NT2/D1 (cell line): ENCODE measurements around the gene TBC1D21.

Experiments used
- DNase-seq: peaks from one replicate; pipeline ENCODE4 v3.0.0-alpha.2; 2011; ENCODE audit warnings: low read depth, low spot score
- H3K27me3 ChIP-seq: 2 replicates; pipeline ENCODE4 v1.6.0; 2011; ENCODE audit warnings: mild to moderate bottlenecking; ENCODE audit not compliant: insufficient read length, insufficient read depth
- H3K36me3 ChIP-seq: 2 replicates; pipeline ENCODE4 v1.6.1; 2011; ENCODE audit warnings: mild to moderate bottlenecking, low read length, mixed read lengths; ENCODE audit not compliant: insufficient read depth, insufficient read length
- H3K4me1 ChIP-seq: 2 replicates; pipeline ENCODE4 v1.5.1; 2011; ENCODE audit not compliant: insufficient read depth, insufficient read length
- H3K4me3 ChIP-seq: 2 replicates; pipeline ENCODE4 v1.5.1; 2011; ENCODE audit warnings: low read depth; ENCODE audit not compliant: insufficient read length
- H3K9ac ChIP-seq: 2 replicates; pipeline ENCODE4 v1.6.0; 2011; ENCODE audit warnings: low read depth; ENCODE audit not compliant: insufficient read length
- H3K9me3 ChIP-seq: 2 replicates; pipeline ENCODE4 v1.5.1; 2011; ENCODE audit warnings: mild to moderate bottlenecking, low read length; ENCODE audit not compliant: insufficient read depth
- SUZ12 ChIP-seq: IDR thresholded peaks from 2 replicates; pipeline ENCODE4 v1.6.1; 2011; ENCODE audit not compliant: insufficient read length, insufficient read depth; ENCODE audit errors: extremely low read depth
- YY1 ChIP-seq: IDR thresholded peaks from 2 replicates; pipeline ENCODE4 v1.6.1; 2011; ENCODE audit not compliant: insufficient read length, insufficient read depth
- ZNF274 ChIP-seq: IDR thresholded peaks from 2 replicates; pipeline ENCODE4 v1.6.1; 2011; ENCODE audit warnings: mild to moderate bottlenecking, low read depth, low read length

Gene TBC1D21

GRCh38 chr15:73882761-73883419 is 9.5 kb downstream of the TBC1D21 start:
- Histone ChIP-seq H3K9ac (no peak overlapping the region), H3K27me3 (peaks cover 7% of the 10 kb centered on the region), H3K4me1 (peaks cover 10% of the 10 kb centered on the region), H3K9me3 (no peaks in the 10 kb centered on the region), H3K36me3 (no peaks in the 10 kb centered on the region), H3K4me3 (no peak overlapping the region)
- no peak for DNase-seq
- no peak for TF ChIP-seq SUZ12
- TF ChIP-seq YY1, result no peak
- no peak for TF ChIP-seq ZNF274

- Histone ChIP-seq H3K9me3 (no peaks in the 10 kb centered on the region), H3K4me1 (peaks cover 10% of the 10 kb centered on the region), H3K4me3 (no peak overlapping the region), H3K36me3 (no peaks in the 10 kb centered on the region), H3K9ac (no peak overlapping the region), H3K27me3 (peaks cover 19% of the 10 kb centered on the region)
- DNase-seq, result no peak
- TF ChIP-seq SUZ12, result no peak
- TF ChIP-seq YY1, result no peak
- no peak for TF ChIP-seq ZNF274
Observed at GRCh38 chr15:73884159-73884558, 10.8 kb downstream of the TBC1D21 start.

GRCh38 chr15:73885954-73886700 is 12.8 kb downstream of the TBC1D21 start:
- Histone ChIP-seq H3K9me3 (no peaks in the 10 kb centered on the region), H3K9ac (no peak overlapping the region), H3K4me1 (peaks cover 10% of the 10 kb centered on the region), H3K27me3 (peaks cover 24% of the 10 kb centered on the region), H3K4me3 (no peak overlapping the region), H3K36me3 (no peaks in the 10 kb centered on the region)
- no peak for TF ChIP-seq YY1
- TF ChIP-seq SUZ12, result no peak
- TF ChIP-seq ZNF274, result no peak
- no peak for DNase-seq

DNA sequence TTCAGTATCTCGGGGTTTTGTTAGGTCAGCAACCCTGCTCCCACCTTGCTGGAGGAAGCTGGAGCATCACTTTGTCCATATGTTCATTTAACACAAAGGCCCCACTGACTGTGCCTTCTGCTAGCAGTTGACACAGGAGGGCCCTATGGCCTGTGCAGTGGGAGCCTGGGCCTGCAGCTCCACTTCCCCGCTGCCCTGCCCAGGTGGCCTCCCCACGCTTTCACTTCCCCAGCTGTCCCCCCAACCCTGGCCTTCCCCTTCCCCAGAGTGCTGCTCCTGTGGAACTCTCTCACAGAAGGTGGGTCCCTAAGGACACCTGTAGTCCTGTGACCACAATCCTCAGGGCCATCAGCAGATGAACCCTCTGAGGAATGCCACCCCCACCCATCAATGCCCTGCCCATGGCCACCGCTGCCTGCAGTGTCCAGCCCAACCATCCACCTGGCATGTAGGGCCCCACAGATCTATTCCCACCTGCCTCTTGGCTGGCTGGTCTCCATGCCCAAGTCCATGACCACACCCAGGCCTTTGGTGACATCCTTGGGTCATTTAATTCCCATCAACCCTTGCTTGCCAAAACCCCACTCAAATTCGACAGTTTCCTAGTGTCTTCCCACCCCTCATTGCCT is 13.5 kb downstream of the TBC1D21 start:
- Histone ChIP-seq H3K4me3 (no peak overlapping the region), H3K4me1 (peaks cover 10% of the 10 kb centered on the region), H3K36me3 (no peaks in the 10 kb centered on the region), H3K9ac (no peak overlapping the region), H3K27me3 (peaks cover 24% of the 10 kb centered on the region), H3K9me3 (peaks cover 4% of the 10 kb centered on the region; the same call in 1 of the 2 replicates)
- TF ChIP-seq ZNF274, result no peak
- TF ChIP-seq YY1, result no peak
- no peak for TF ChIP-seq SUZ12
- no peak for DNase-seq

GRCh38 chr15:73887481-73887880 is 14.1 kb downstream of the TBC1D21 start:
- DNase-seq, result no peak
- TF ChIP-seq SUZ12 (no peak), YY1 (no peak), ZNF274 (no peak)
- H3K27me3 ChIP-seq, result peaks cover 24% of the 10 kb centered on the region
- no peak overlapping the region for H3K4me3 ChIP-seq
- peaks cover 11% of the 10 kb centered on the region; the same call in 1 of the 2 replicates for H3K9me3 ChIP-seq
- no peak overlapping the region for H3K9ac ChIP-seq
- H3K36me3 ChIP-seq, result no peaks in the 10 kb centered on the region
- peaks cover 6% of the 10 kb centered on the region for H3K4me1 ChIP-seq

DNA sequence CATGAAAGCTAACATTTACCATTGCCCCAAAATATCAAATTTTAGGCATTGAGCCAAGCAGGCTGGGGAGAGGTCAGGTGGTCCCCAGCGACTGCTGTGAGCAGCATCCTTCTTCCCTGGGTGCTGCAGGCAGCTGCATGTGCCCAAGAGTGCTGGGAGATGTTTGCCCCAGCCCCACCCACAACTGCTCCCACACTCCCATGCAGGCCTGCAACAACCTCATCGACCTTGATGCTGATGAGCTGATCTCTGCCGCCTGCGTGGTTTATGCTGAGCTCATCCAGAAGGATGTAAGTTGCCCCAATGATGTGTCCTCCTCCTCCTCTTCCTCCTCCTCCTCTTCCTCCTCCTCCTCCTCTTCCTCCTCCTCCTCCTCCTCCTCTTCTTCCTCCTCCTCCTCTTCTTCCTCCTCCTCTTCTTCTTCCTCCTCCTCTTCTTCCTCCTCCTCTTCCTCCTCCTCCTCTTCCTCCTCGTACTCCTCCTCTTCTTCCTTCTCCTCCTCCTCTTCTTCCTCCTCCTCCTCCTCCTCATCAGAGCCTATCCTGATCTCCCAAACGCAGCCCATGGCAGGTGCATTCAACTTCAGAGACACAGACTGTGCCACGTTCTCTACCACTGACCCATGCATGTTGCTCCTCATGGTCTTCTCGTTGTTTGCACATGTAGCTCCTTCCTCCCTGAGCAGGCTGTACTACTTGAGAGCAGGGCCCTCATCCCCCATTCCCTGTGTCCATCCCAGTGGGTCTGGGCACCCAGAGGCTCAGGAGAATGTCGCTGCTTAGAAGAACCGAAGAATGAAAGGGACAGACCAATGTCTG is 15.1 kb downstream of the TBC1D21 start:
- no peak overlapping the region for H3K9ac ChIP-seq
- H3K4me3 ChIP-seq, result no peak overlapping the region
- peaks cover 2% of the 10 kb centered on the region for H3K4me1 ChIP-seq
- H3K9me3 ChIP-seq, result peaks cover 13% of the 10 kb centered on the region; the same call in 1 of the 2 replicates
- DNase-seq, result no peak
- TF ChIP-seq SUZ12 (no peak), YY1 (no peak), ZNF274 (no peak)
- H3K27me3 ChIP-seq, result peaks cover 24% of the 10 kb centered on the region
- no peaks in the 10 kb centered on the region for H3K36me3 ChIP-seq
